PC-3 (cell line): ENCODE measurements around the gene FNDC4. TPM values are rescaled to one million over a fixed set of nuclear protein-coding genes. Genes with fewer than 3 reads are reported as not detected.

Experiments used
- ATAC-seq: fragments of 200-7000 bp; cut with Tn5 transposase; 2 replicates; pipeline ENCODE4 v1.9.1; 2020; ENCODE audit warnings: mild to moderate bottlenecking, moderate library complexity
- BruUV-seq: library from RNA; stranded (reverse); fragments of 400-500 nt; replicated peaks from 2 replicates; lab custom pipeline; 2021; lab: Mats Ljungman, UMichigan
- CTCF ChIA-PET: fragments of 300-600 bp; sonication (Branson Sonifier 250); formaldehyde crosslinking; loops from one replicate; lab custom pipeline; 2022; ENCODE audit warnings: antibody characterized with exemption; lab: Charles Lee
- POLR2A ChIA-PET: fragments of 300-600 bp; sonication (Branson Sonifier 250); formaldehyde crosslinking; loops from one replicate; lab custom pipeline; 2022; ENCODE audit warnings: antibody characterized with exemption; ENCODE audit not compliant: unreplicated experiment; lab: Charles Lee
- DNase-seq: peaks from one replicate; pipeline ENCODE4 v3.0.0-alpha.2; 2015
- H2AFZ ChIP-seq: fragments of 300-600 bp; sonication (generic); 2 replicates; pipeline ENCODE4 v1.6.0; 2016; ENCODE audit warnings: antibody characterized with exemption, low read length
- H3F3A ChIP-seq: fragments of 300-600 bp; sonication (generic); one replicate; pipeline ENCODE4 v1.6.0; 2017; ENCODE audit warnings: antibody characterized with exemption, low read length, control low read depth, mild to moderate bottlenecking; ENCODE audit not compliant: unreplicated experiment
- H3K27ac ChIP-seq: fragments of 300-600 bp; sonication (generic); 2 replicates; pipeline ENCODE4 v1.5.1; 2016; ENCODE audit warnings: mild to moderate bottlenecking, low read length
- H3K27me3 ChIP-seq: fragments of 300-600 bp; sonication (generic); 2 replicates; pipeline ENCODE4 v1.6.1; 2016; ENCODE audit warnings: low read length, mixed read lengths
- H3K36me3 ChIP-seq: fragments of 300-600 bp; sonication (generic); 2 replicates; pipeline ENCODE4 v1.6.1; 2016; ENCODE audit warnings: low read depth, mixed run types, low read length, mixed read lengths
- H3K4me1 ChIP-seq: fragments of 300-600 bp; sonication (generic); 2 replicates; pipeline ENCODE4 v1.5.1; 2016; ENCODE audit warnings: low read length; ENCODE audit not compliant: insufficient read depth
- H3K4me2 ChIP-seq: fragments of 300-600 bp; sonication (generic); 2 replicates; pipeline ENCODE4 v1.6.0; 2016; ENCODE audit warnings: low read length
- H3K4me3 ChIP-seq: fragments of 300-600 bp; sonication (generic); 2 replicates; pipeline ENCODE4 v1.5.1; 2016; ENCODE audit warnings: mild to moderate bottlenecking, low read length, mixed read lengths
- H3K79me2 ChIP-seq: fragments of 300-600 bp; sonication (generic); 2 replicates; pipeline ENCODE4 v1.6.1; 2017; ENCODE audit warnings: low read length, mixed read lengths
- H3K9ac ChIP-seq: fragments of 300-600 bp; sonication (generic); 2 replicates; pipeline ENCODE4 v1.6.0; 2016; ENCODE audit warnings: mild to moderate bottlenecking, low read length
- H3K9me2 ChIP-seq: fragments of 300-600 bp; sonication (generic); replicated peaks from 2 replicates; pipeline ENCODE4 v1.6.1; 2016; ENCODE audit warnings: mixed run types, low read length, mixed read lengths
- H3K9me3 ChIP-seq: fragments of 300-600 bp; sonication (generic); 2 replicates; pipeline ENCODE4 v1.6.1; 2016; ENCODE audit warnings: low read length, mixed read lengths
- H4K20me1 ChIP-seq: fragments of 300-600 bp; sonication (generic); 2 replicates; pipeline ENCODE4 v1.6.1; 2016; ENCODE audit warnings: low read length, mixed read lengths
- CTCF ChIP-seq: fragments of 300-600 bp; sonication (generic); conservative IDR thresholded peaks from 2 replicates; pipeline ENCODE4 v1.5.1; 2017; ENCODE audit warnings: antibody characterized with exemption, low read depth, mild to moderate bottlenecking, low read length
- EZH2 ChIP-seq: fragments of 300-600 bp; sonication (generic); IDR thresholded peaks from one replicate; pipeline ENCODE4 v1.6.1; 2017; ENCODE audit warnings: antibody characterized with exemption, mild to moderate bottlenecking, low read length; ENCODE audit not compliant: unreplicated experiment
- EZH2phosphoT487 ChIP-seq: fragments of 300-600 bp; sonication (generic); IDR thresholded peaks from 2 replicates; pipeline ENCODE4 v1.6.1; 2018; ENCODE audit warnings: mild to moderate bottlenecking, antibody characterized with exemption, low read length, borderline replicate concordance
- intact Hi-C: fragments of 100-400 bp; cut with micrococcal nuclease; formaldehyde crosslinking; loops from 2 replicates; pipeline ENCODE4 v1.9.0; 2023
- total RNA-seq: library from RNA; depleted of rRNA; stranded (reverse); fragments of >200 nt; gene quantifications from 2 replicates; pipeline ENCODE4 v1.2.3, GENCODE V29; 2014

Gene FNDC4
- total RNA-seq, 1 experiment from 2014 or later, result 1.7 TPM

DNA sequence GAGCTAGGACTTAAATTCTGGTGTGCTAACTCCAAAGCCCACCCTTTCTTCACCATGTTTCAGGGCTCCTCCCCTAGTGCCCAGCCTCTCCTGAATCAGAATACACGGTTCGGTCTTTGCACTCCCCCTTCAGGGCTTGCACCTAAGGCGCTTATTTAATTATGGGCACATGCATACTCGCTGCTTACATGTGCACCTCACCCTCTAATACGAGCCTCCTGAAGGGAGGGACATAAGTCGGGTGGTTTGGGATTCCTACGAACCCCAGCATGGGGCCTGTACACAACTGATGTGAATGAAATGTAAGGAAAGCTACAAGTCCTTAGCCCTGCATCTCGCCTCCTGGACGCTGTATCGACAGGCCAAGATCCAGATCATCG, 5.9 kb downstream of the FNDC4 start:
- TSS peak; percentile 64 for BruUV-seq
- Histone ChIP-seq H3K27me3 (no peaks in the 10 kb centered on the region), H3K79me2 (0 out of 2 replicates have a peak, but pooled peaks cover 5% of the 10 kb centered on the region), H3F3A (no peaks in the 10 kb centered on the region), H3K4me3 (peak overlapping the region; percentile 71), H3K9ac (peak overlapping the region; percentile 42), H3K9me3 (no peaks in the 10 kb centered on the region), H3K4me2 (peak overlapping the region; percentile 93), H3K9me2 (no peaks in the 10 kb centered on the region), H4K20me1 (no peaks in the 10 kb centered on the region), H3K36me3 (no peaks in the 10 kb centered on the region), H2AFZ (peak overlapping the region; percentile 82), H3K4me1 (peaks cover 13% of the 10 kb centered on the region), H3K27ac (0 out of 2 replicates have a peak overlapping the region, but pooled peaks have one; percentile 0)
- no peak for DNase-seq
- intact Hi-C loops, result loop anchor here (1.0 kb wide), 1 partner anchor 139 kb away; no protein-coding TSS in a partner anchor
- ChIA-PET CTCF (no interaction called here), POLR2A (no interaction called here)
- no peak; the same call in 1 of the 2 replicates for ATAC-seq
- TF ChIP-seq EZH2 (no peak), CTCF (no peak)

DNA sequence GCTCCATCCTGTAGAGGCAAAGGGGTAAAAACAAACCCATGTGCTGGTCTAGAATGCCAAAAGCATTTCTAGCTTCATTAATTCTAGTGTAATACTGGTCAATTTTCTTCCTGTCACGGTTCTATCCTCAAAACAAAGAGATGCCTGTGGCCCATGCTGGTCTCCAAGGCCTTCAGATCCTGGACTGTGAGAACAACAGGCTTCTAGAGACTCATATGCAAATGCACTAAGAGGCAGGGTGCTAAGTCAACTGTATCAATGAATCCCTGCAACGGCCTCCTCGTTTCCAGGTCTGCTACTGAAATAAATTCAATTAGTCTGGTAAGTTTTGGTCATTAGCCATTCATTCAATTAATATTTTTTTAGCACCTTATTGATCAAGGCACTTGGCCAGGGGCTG, 9.5 kb downstream of the FNDC4 start:
- TF ChIP-seq EZH2 (no peak), CTCF (no peak), EZH2phosphoT487 (no peak)
- intact Hi-C loops, result no loop called here
- H3K4me2 ChIP-seq, result no peak overlapping the region
- CTCF ChIA-PET, result no interaction called here
- no peaks in the 10 kb centered on the region for H4K20me1 ChIP-seq
- H2AFZ ChIP-seq, result no peak overlapping the region
- H3K9me3 ChIP-seq, result no peaks in the 10 kb centered on the region
- no peak overlapping the region for H3K27ac ChIP-seq
- ATAC-seq, result no peak
- no peaks in the 10 kb centered on the region for H3K27me3 ChIP-seq
- no TSS peak for BruUV-seq
- no peaks in the 10 kb centered on the region for H3K9me2 ChIP-seq
- 0 out of 2 replicates have a peak, but pooled peaks cover 5% of the 10 kb centered on the region for H3K79me2 ChIP-seq
- POLR2A ChIA-PET, result interaction anchor here (0.6 kb wide), 1 partner anchor 20 kb away, joined by 11 read pairs; no protein-coding TSS in a partner anchor
- no peak overlapping the region for H3K9ac ChIP-seq
- DNase-seq, result no peak
- H3K4me1 ChIP-seq, result peaks cover 13% of the 10 kb centered on the region
- H3K4me3 ChIP-seq, result no peak overlapping the region
- no peaks in the 10 kb centered on the region for H3K36me3 ChIP-seq
- H3F3A ChIP-seq, result no peaks in the 10 kb centered on the region

DNA sequence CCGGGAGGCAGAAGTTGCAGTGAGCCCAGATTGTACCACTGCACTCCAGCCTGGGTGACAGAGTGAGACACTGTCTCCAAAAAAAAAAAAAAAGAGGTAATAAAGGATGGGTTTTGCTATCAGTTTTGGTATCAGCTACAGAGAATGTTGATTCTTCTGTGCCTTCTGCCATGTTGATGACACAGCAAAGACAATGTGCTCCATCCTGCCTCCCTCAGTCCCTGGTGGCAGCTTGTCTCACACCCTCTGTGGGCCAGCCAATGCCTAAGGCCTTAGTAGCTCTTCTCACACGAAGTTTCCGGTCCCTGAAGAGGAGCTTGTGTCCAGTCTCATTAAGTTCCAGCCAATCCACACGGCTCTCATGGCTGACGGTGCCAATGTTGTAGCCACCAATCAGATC, 23.0 kb downstream of the FNDC4 start:
- CTCF ChIA-PET, result no interaction called here
- no peak for TF ChIP-seq CTCF
- TF ChIP-seq EZH2phosphoT487, result no peak
- TF ChIP-seq EZH2, result no peak

More for the DNA sequence above, 23.0 kb downstream of the FNDC4 start:
- no peak overlapping the region for H3K9ac ChIP-seq
- H3K79me2 ChIP-seq, result no peaks in the 10 kb centered on the region
- H3K27me3 ChIP-seq, result no peaks in the 10 kb centered on the region
- H3K4me3 ChIP-seq, result no peak overlapping the region
- DNase-seq (no peak), ATAC-seq (no peak)
- intact Hi-C loops, result no loop called here
- H3K36me3 ChIP-seq, result peaks cover 11% of the 10 kb centered on the region; the same call in 1 of the 2 replicates
- no peak overlapping the region for H3K27ac ChIP-seq
- no peaks in the 10 kb centered on the region for H3F3A ChIP-seq
- POLR2A ChIA-PET, result no interaction called here
- no TSS peak for BruUV-seq
- H3K4me2 ChIP-seq, result no peak overlapping the region
- no peaks in the 10 kb centered on the region for H3K9me2 ChIP-seq
- H2AFZ ChIP-seq, result no peak overlapping the region
- no peaks in the 10 kb centered on the region for H4K20me1 ChIP-seq
- H3K4me1 ChIP-seq, result no peaks in the 10 kb centered on the region
- H3K9me3 ChIP-seq, result no peaks in the 10 kb centered on the region
